HEK293 (cell line): Measurements from ENCODE around the gene CD96.

ENCODE experiments used
- CTCF ChIA-PET: fragments of 350-600 bp; formaldehyde crosslinking; extraction: SDS; loops from one replicate; lab custom pipeline; 2021; ENCODE audit warnings: antibody characterized with exemption; lab: Yijun Ruan, JAX
- POLR2A ChIA-PET: fragments of 300-600 bp; formaldehyde crosslinking; extraction: SDS; loops from one replicate; lab custom pipeline; 2020; ENCODE audit warnings: antibody characterized with exemption, inconsistent platforms; lab: Yijun Ruan, JAX
- H3K27ac ChIP-seq: fragments of 200-500 bp; sonication (Bioruptor generic); 2 replicates; pipeline ENCODE4 v1.5.1; 2014; ENCODE audit warnings: low read depth, low read length, control low read depth, inconsistent platforms; ENCODE audit errors: extremely low read depth
- H3K36me3 ChIP-seq, 2 experiments: fragments of 200-500 bp in 1 of 2; sonication (Bioruptor generic) in 1 of 2; 1 replicate in 1 of 2; 2 replicates in 1 of 2; pipeline ENCODE4 v1.5.1; 2014 to 2017; ENCODE audit warnings: inconsistent platforms in 2 of 2, low read length in 2 of 2; ENCODE audit not compliant: control insufficient read depth in 2 of 2, insufficient read depth in 1 of 2
- H3K4me1 ChIP-seq: fragments of 200-500 bp; sonication (Bioruptor generic); 2 replicates; pipeline ENCODE4 v1.5.1; 2014; ENCODE audit warnings: mild to moderate bottlenecking, low read length, inconsistent platforms; ENCODE audit not compliant: control insufficient read depth, insufficient read depth
- H3K4me3 ChIP-seq: 2 replicates; pipeline ENCODE4 v1.5.1; 2011; ENCODE audit warnings: low read depth, mild to moderate bottlenecking, control low read depth, low read length, moderate library complexity
- H3K9me3 ChIP-seq: fragments of 200-500 bp; sonication (Bioruptor generic); 2 replicates; pipeline ENCODE4 v1.5.1; 2014; ENCODE audit warnings: low read depth, low read length, inconsistent platforms; ENCODE audit not compliant: control insufficient read depth, insufficient read depth
- AEBP2 ChIP-seq: fragments of 450-650 bp; formaldehyde crosslinking; IDR thresholded peaks from 2 replicates; pipeline ENCODE4 v1.5.1; 2016; ENCODE audit warnings: missing biosample characterization, missing genetic modification characterization, borderline replicate concordance
- MEIS1 ChIP-seq: sonication (generic); formaldehyde crosslinking; IDR thresholded peaks from 2 replicates; pipeline ENCODE4 v1.8.1; 2022; ENCODE audit warnings: missing genetic modification reagents, mild to moderate bottlenecking, borderline replicate concordance
- REST ChIP-seq: fragments of 450-650 bp; formaldehyde crosslinking; IDR thresholded peaks from 2 replicates; pipeline ENCODE4 v1.5.1; 2016; ENCODE audit warnings: missing biosample characterization, missing genetic modification characterization
- SP2 ChIP-seq: fragments of 450-650 bp; formaldehyde crosslinking; IDR thresholded peaks from 2 replicates; pipeline ENCODE4 v1.5.1; 2016; ENCODE audit warnings: missing biosample characterization, missing genetic modification characterization
- SP3 ChIP-seq: fragments of 450-650 bp; formaldehyde crosslinking; IDR thresholded peaks from 2 replicates; pipeline ENCODE4 v1.5.1; 2016; ENCODE audit warnings: missing biosample characterization, missing genetic modification characterization
- ZBTB21 ChIP-seq: fragments of 450-650 bp; formaldehyde crosslinking; IDR thresholded peaks from 2 replicates; pipeline ENCODE4 v1.5.1; 2017; ENCODE audit warnings: missing biosample characterization, missing genetic modification characterization
- ZBTB8A ChIP-seq: fragments of 450-650 bp; formaldehyde crosslinking; IDR thresholded peaks from 2 replicates; pipeline ENCODE4 v1.5.1; 2016; ENCODE audit warnings: missing biosample characterization, missing genetic modification characterization
- ZNF16 ChIP-seq: fragments of 450-650 bp; formaldehyde crosslinking; IDR thresholded peaks from 2 replicates; pipeline ENCODE4 v1.5.1; 2016; ENCODE audit warnings: low read depth, missing biosample characterization, missing genetic modification characterization
- ZNF184 ChIP-seq: fragments of 450-650 bp; IDR thresholded peaks from 2 replicates; pipeline ENCODE4 v1.5.1; 2018; ENCODE audit warnings: missing biosample characterization, mild to moderate bottlenecking, missing genetic modification characterization
- ZNF211 ChIP-seq: fragments of 450-650 bp; formaldehyde crosslinking; IDR thresholded peaks from 2 replicates; pipeline ENCODE4 v1.5.1; 2016; ENCODE audit warnings: low read depth, missing biosample characterization, missing genetic modification characterization
- ZNF214 ChIP-seq: fragments of 450-650 bp; formaldehyde crosslinking; IDR thresholded peaks from 2 replicates; pipeline ENCODE4 v1.5.1; 2017; ENCODE audit warnings: missing biosample characterization, mild to moderate bottlenecking, missing genetic modification characterization, borderline replicate concordance
- ZNF23 ChIP-seq: fragments of 450-650 bp; formaldehyde crosslinking; IDR thresholded peaks from 2 replicates; pipeline ENCODE4 v1.5.1; 2016; ENCODE audit warnings: missing biosample characterization, missing genetic modification characterization, borderline replicate concordance
- ZNF366 ChIP-seq: fragments of 450-650 bp; formaldehyde crosslinking; conservative IDR thresholded peaks from 2 replicates; pipeline ENCODE4 v1.5.1; 2016; ENCODE audit warnings: missing biosample characterization, missing genetic modification characterization
- ZNF423 ChIP-seq: fragments of 450-650 bp; formaldehyde crosslinking; IDR thresholded peaks from 2 replicates; pipeline ENCODE4 v1.5.1; 2016; ENCODE audit warnings: missing biosample characterization, missing genetic modification characterization
- ZNF621 ChIP-seq: fragments of 450-650 bp; formaldehyde crosslinking; IDR thresholded peaks from 2 replicates; pipeline ENCODE4 v1.5.1; 2017; ENCODE audit warnings: missing biosample characterization, missing genetic modification characterization
- ZNF677 ChIP-seq: fragments of 450-650 bp; IDR thresholded peaks from 2 replicates; pipeline ENCODE4 v1.5.0; 2018; ENCODE audit warnings: missing biosample characterization, mild to moderate bottlenecking, missing genetic modification characterization, moderate library complexity
- ZNF704 ChIP-seq: fragments of 450-650 bp; formaldehyde crosslinking; IDR thresholded peaks from 2 replicates; pipeline ENCODE4 v1.5.1; 2016; ENCODE audit warnings: missing biosample characterization, missing genetic modification characterization
- ZNF747 ChIP-seq: fragments of 450-650 bp; formaldehyde crosslinking; IDR thresholded peaks from 2 replicates; pipeline ENCODE4 v1.5.1; 2016; ENCODE audit warnings: missing biosample characterization, missing genetic modification characterization
- ZNF785 ChIP-seq: fragments of 450-650 bp; formaldehyde crosslinking; IDR thresholded peaks from 2 replicates; pipeline ENCODE4 v1.5.1; 2016; ENCODE audit warnings: missing biosample characterization, missing genetic modification characterization
- ZSCAN30 ChIP-seq: fragments of 450-650 bp; IDR thresholded peaks from 2 replicates; pipeline ENCODE4 v1.5.1; 2018; ENCODE audit warnings: missing biosample characterization, mild to moderate bottlenecking, missing genetic modification characterization, moderate library complexity
- ZSCAN5A ChIP-seq: fragments of 450-650 bp; formaldehyde crosslinking; IDR thresholded peaks from 2 replicates; pipeline ENCODE4 v1.5.1; 2016; ENCODE audit warnings: missing biosample characterization, missing genetic modification characterization
- TF ChIP-seq, protein P1 (sequence below): fragments of 450-650 bp; formaldehyde crosslinking; IDR thresholded peaks from 2 replicates; pipeline ENCODE4 v1.5.1; 2017; ENCODE audit warnings: missing biosample characterization, mild to moderate bottlenecking, missing genetic modification characterization, moderate library complexity
- TF ChIP-seq, protein P2 (sequence below): fragments of 450-650 bp; formaldehyde crosslinking; IDR thresholded peaks from 2 replicates; pipeline ENCODE4 v1.5.1; 2016; ENCODE audit warnings: missing biosample characterization, missing genetic modification characterization, low read depth

Gene CD96

DNA sequence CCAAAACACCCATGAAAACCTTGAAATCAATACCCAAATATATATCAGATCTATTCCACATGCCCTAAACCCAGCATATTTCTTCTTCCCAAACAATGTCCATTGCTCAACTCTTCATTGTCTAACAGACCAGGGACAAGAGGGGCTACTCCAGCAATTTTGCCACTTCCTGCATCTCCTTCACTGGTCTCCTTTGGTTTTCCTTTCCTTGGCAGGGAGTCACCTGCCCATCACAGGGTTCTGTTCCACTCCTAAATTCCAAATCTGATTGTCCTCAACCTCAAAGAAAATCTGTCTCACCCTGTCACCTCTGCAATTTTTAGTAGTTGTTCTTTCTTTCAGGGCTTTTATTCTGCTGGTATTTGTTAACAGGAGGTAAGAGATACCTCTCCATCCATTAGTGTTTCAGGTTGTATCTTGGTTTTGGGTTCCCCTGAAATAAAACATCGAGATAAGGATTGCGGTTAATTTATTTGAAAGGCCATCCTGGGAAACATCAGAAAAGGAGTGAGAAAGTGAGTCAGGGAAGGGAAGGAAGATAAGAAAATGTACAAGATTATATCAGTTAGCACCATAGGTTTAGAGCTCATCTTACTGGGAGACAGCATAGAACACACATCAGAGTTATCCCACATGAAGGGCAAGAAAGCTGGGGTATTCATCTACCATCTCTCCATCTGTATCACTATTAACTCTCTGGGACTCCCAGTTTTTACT is 39.6 kb downstream of the CD96 start:
- CTCF ChIA-PET, result no interaction called here
- no peak overlapping the region for H3K27ac ChIP-seq
- POLR2A ChIA-PET, result no interaction called here
- H3K36me3 ChIP-seq, result no peaks in the 10 kb centered on the region
- no peaks in the 10 kb centered on the region for H3K9me3 ChIP-seq
- no peak overlapping the region for H3K4me3 ChIP-seq
- no peaks in the 10 kb centered on the region for H3K4me1 ChIP-seq
- TF ChIP-seq REST (tag by site-specific recombination) (no peak), ZSCAN30 (tag by site-specific recombination) (no peak), ZNF677 (tag by site-specific recombination) (no peak), ZNF621 (no peak), SP3 (tag by site-specific recombination) (no peak), SP2 (tag by site-specific recombination) (no peak), ZNF184 (tag by site-specific recombination) (no peak), ZNF16 (tag by site-specific recombination) (no peak), ZNF704 (no peak), MEIS1 (CRISPR knock-in tag) (no peak), ZSCAN5A (no peak), ZNF785 (tag by site-specific recombination) (no peak), ZNF366 (tag by site-specific recombination) (no peak), ZNF214 (tag by site-specific recombination) (no peak)
- TF ChIP-seq, protein P1, sequence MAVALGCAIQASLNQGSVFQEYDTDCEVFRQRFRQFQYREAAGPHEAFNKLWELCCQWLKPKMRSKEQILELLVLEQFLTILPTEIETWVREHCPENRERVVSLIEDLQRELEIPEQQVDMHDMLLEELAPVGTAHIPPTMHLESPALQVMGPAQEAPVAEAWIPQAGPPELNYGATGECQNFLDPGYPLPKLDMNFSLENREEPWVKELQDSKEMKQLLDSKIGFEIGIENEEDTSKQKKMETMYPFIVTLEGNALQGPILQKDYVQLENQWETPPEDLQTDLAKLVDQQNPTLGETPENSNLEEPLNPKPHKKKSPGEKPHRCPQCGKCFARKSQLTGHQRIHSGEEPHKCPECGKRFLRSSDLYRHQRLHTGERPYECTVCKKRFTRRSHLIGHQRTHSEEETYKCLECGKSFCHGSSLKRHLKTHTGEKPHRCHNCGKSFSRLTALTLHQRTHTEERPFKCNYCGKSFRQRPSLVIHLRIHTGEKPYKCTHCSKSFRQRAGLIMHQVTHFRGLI (tag by site-specific recombination), result no peak
- TF ChIP-seq, protein P2, sequence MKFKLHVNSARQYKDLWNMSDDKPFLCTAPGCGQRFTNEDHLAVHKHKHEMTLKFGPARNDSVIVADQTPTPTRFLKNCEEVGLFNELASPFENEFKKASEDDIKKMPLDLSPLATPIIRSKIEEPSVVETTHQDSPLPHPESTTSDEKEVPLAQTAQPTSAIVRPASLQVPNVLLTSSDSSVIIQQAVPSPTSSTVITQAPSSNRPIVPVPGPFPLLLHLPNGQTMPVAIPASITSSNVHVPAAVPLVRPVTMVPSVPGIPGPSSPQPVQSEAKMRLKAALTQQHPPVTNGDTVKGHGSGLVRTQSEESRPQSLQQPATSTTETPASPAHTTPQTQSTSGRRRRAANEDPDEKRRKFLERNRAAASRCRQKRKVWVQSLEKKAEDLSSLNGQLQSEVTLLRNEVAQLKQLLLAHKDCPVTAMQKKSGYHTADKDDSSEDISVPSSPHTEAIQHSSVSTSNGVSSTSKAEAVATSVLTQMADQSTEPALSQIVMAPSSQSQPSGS (tag by site-specific recombination), result no peak

- Histone ChIP-seq H3K4me3 (no peak overlapping the region), H3K36me3 (no peaks in the 10 kb centered on the region), H3K9me3 (no peaks in the 10 kb centered on the region), H3K4me1 (no peaks in the 10 kb centered on the region), H3K27ac (no peak overlapping the region)
- CTCF ChIA-PET, result no interaction called here
- POLR2A ChIA-PET, result no interaction called here
- TF ChIP-seq ZBTB8A (tag by site-specific recombination), result no peak
- TF ChIP-seq ZNF23 (tag by site-specific recombination), result no peak
- no peak for TF ChIP-seq AEBP2 (tag by site-specific recombination)
- no peak for TF ChIP-seq ZNF423 (tag by site-specific recombination)
- no peak for TF ChIP-seq ZNF211 (tag by site-specific recombination)
- no peak for TF ChIP-seq SP2 (tag by site-specific recombination)
- no peak for TF ChIP-seq ZNF747 (tag by site-specific recombination)
- TF ChIP-seq ZBTB21 (tag by site-specific recombination), result no peak
Observed at GRCh38 chr3:111582120-111582474, 40.1 kb downstream of the CD96 start.
